Mesothelial cell of epicardium (in vitro differentiated cells): ENCODE measurements around the gene PSEN1. TPM values are rescaled to one million over a fixed set of nuclear protein-coding genes. Genes with fewer than 3 reads are reported as not detected.

Experiments used
- DNase-seq, 2 experiments: peaks; one replicate each; pipeline ENCODE4 v3.0.0; 2021; ENCODE audit warnings: low spot score in 2 of 2; ENCODE audit not compliant: unreplicated experiment in 2 of 2
- H3K27ac Mint-ChIP-seq: 2 replicates; pipeline ENCODE4 v1.8.0; 2021; ENCODE audit warnings: mixed read lengths
- H3K27me3 Mint-ChIP-seq: 2 replicates; pipeline ENCODE4 v1.8.0; 2021; ENCODE audit warnings: low read depth, mixed read lengths
- H3K36me3 Mint-ChIP-seq: 2 replicates; pipeline ENCODE4 v1.8.0; 2021; ENCODE audit warnings: mixed read lengths
- H3K4me1 Mint-ChIP-seq: 2 replicates; pipeline ENCODE4 v1.8.0; 2021; ENCODE audit warnings: mixed read lengths
- H3K4me3 Mint-ChIP-seq: 2 replicates; pipeline ENCODE4 v1.8.0; 2021; ENCODE audit warnings: mild to moderate bottlenecking, moderate library complexity, mixed read lengths
- H3K9me3 Mint-ChIP-seq: 2 replicates; pipeline ENCODE4 v1.8.0; 2021; ENCODE audit warnings: mixed read lengths
- total RNA-seq: library from RNA; stranded (reverse); gene quantifications from 3 replicates; pipeline ENCODE4 v1.2.1, GENCODE V29; 2021
- TF ChIP-seq, protein P1 (sequence below): fragments of 200-600 bp; sonication (generic); IDR thresholded peaks from one replicate; pipeline ENCODE4 v1.5.0; 2021; ENCODE audit warnings: antibody characterized with exemption; ENCODE audit not compliant: unreplicated experiment

PSEN1 gene
- total RNA-seq, 1 donor from 2014 or later = 59.9 TPM

DNA sequence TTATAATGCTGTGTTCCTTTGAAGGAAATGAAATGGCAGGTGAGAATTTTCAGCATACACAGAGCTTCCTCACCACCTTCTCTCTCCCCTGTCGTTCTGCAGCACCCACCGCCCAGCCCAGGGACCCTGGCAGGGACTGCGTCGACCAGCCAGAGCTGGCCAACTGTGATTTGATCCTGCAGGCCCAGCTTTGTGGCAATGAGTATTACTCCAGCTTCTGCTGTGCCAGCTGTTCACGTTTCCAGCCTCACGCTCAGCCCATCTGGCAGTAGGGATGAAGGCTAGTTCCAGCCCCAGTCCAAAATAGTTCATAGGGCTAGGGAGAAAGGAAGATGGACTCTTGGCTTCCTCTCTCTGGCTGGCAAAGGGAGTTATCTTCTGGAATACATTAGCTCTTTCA lies 136.1 kb downstream of the PSEN1 start:
- H3K4me3 Mint-ChIP-seq = no peak overlapping the region
- H3K9me3 Mint-ChIP-seq = no peaks in the 10 kb centered on the region
- H3K4me1 Mint-ChIP-seq = peaks cover 6% of the 10 kb centered on the region
- H3K36me3 Mint-ChIP-seq = peaks cover 12% of the 10 kb centered on the region
- H3K27me3 Mint-ChIP-seq = peaks cover 6% of the 10 kb centered on the region
- no peak overlapping the region for H3K27ac Mint-ChIP-seq
- TF ChIP-seq, protein P1, sequence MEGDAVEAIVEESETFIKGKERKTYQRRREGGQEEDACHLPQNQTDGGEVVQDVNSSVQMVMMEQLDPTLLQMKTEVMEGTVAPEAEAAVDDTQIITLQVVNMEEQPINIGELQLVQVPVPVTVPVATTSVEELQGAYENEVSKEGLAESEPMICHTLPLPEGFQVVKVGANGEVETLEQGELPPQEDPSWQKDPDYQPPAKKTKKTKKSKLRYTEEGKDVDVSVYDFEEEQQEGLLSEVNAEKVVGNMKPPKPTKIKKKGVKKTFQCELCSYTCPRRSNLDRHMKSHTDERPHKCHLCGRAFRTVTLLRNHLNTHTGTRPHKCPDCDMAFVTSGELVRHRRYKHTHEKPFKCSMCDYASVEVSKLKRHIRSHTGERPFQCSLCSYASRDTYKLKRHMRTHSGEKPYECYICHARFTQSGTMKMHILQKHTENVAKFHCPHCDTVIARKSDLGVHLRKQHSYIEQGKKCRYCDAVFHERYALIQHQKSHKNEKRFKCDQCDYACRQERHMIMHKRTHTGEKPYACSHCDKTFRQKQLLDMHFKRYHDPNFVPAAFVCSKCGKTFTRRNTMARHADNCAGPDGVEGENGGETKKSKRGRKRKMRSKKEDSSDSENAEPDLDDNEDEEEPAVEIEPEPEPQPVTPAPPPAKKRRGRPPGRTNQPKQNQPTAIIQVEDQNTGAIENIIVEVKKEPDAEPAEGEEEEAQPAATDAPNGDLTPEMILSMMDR = no peak
- DNase-seq = no peak

Other genes starting within 250 kb of the PSEN1 start
- gene DPF3, start 242.4 kb upstream of the PSEN1 start, total RNA-seq = 1.3 to 2.7 TPM (median 2.5 TPM) in 3 replicates
- gene DCAF4, start 210.0 kb upstream of the PSEN1 start, total RNA-seq = 21.4 to 23.2 TPM (median 22.5 TPM) in 3 replicates
- gene ZFYVE1, start 109.4 kb upstream of the PSEN1 start, total RNA-seq = 18.3 to 23.1 TPM (median 21.4 TPM) in 3 replicates
- 145 to 155 TPM (median 152 TPM) in 3 replicates for gene RBM25, start 78.0 kb upstream of the PSEN1 start, total RNA-seq
- 10.6 to 10.9 TPM (median 10.6 TPM) in 3 replicates for gene PAPLN, start 101.0 kb downstream of the PSEN1 start, total RNA-seq